Fibroblast of lung (primary cell): Measurements from ENCODE around the gene ECI1. TPM values are rescaled to one million over a fixed set of nuclear protein-coding genes. Genes with fewer than 3 reads are reported as not detected.
"Not testable (repeated sequence)": the region's sequence is repeated elsewhere in the genome, so short reads cannot be mapped to it uniquely, and the experiment has no call there.

ENCODE experiments used
- DNase-seq, 2 donors: peaks; one replicate each; pipeline versions ENCODE4 v3.0.0 to v3.0.0-alpha.2; 2010; ENCODE audit warnings: low read depth in 2 of 2
- H2AFZ ChIP-seq: 2 replicates; pipeline ENCODE4 v1.5.1; 2012; ENCODE audit warnings: low read length, control low read depth, inconsistent platforms
- H3K27ac ChIP-seq: 2 replicates; pipeline ENCODE4 v1.5.1; 2011; ENCODE audit warnings: low read length, control low read depth; ENCODE audit not compliant: insufficient read depth
- H3K27me3 ChIP-seq: 2 replicates; pipeline ENCODE4 v1.5.1; 2011; ENCODE audit warnings: mild to moderate bottlenecking, low read length; ENCODE audit not compliant: control insufficient read depth, insufficient read depth
- H3K36me3 ChIP-seq: 2 replicates; pipeline ENCODE4 v1.5.1; 2011; ENCODE audit warnings: low read length; ENCODE audit not compliant: control insufficient read depth, insufficient read depth
- H3K4me1 ChIP-seq: 2 replicates; pipeline ENCODE4 v1.5.1; 2011; ENCODE audit warnings: low read length; ENCODE audit not compliant: control insufficient read depth, insufficient read depth; ENCODE audit errors: extremely low read depth
- H3K4me2 ChIP-seq: 2 replicates; pipeline ENCODE4 v1.5.1; 2011; ENCODE audit warnings: low read length, control low read depth; ENCODE audit not compliant: insufficient read depth; ENCODE audit errors: extremely low read depth
- H3K4me3 ChIP-seq, 4 experiments: fragments of 200-600 bp in 1 of 4; sonication (generic) in 1 of 4; replicated peaks in 1 of 4; 2 replicates each; pipeline ENCODE4 v1.5.1; 2011 to 2016; ENCODE audit warnings: low read length in 4 of 4, low read depth in 3 of 4, mild to moderate bottlenecking in 3 of 4, control low read depth in 2 of 4, inconsistent platforms in 1 of 4, mixed read lengths in 1 of 4; ENCODE audit not compliant: insufficient read depth in 1 of 4; ENCODE audit errors: control extremely low read depth in 1 of 4
- H3K79me2 ChIP-seq: 2 replicates; pipeline ENCODE4 v1.5.1; 2012; ENCODE audit warnings: mild to moderate bottlenecking, low read length, inconsistent platforms; ENCODE audit not compliant: control insufficient read depth, insufficient read depth
- H3K9ac ChIP-seq: 2 replicates; pipeline ENCODE4 v1.5.1; 2011; ENCODE audit warnings: mild to moderate bottlenecking, low read length, control low read depth; ENCODE audit not compliant: insufficient read depth
- H3K9me3 ChIP-seq: 2 replicates; pipeline ENCODE4 v1.5.1; 2012; ENCODE audit warnings: low read depth, low read length; ENCODE audit not compliant: control insufficient read depth, insufficient read depth
- H4K20me1 ChIP-seq: 2 replicates; pipeline ENCODE4 v1.5.1; 2011; ENCODE audit warnings: low read length; ENCODE audit not compliant: control insufficient read depth, insufficient read depth; ENCODE audit errors: extremely low read depth
- EZH2 ChIP-seq: IDR thresholded peaks from 2 replicates; pipeline ENCODE4 v1.5.1; 2012; ENCODE audit warnings: low read length, control low read depth, mild to moderate bottlenecking; ENCODE audit errors: missing control alignments
- polyA plus RNA-seq, 2 donors: library from polyadenylated mRNA; depleted of rRNA in 1 of 2; stranded (reverse) in 1 of 2; unstranded in 1 of 2; fragments of >200 nt; gene quantifications; 2 replicates each; pipeline ENCODE4 v1.2.1, GENCODE V29; 2011 to 2012; ENCODE audit warnings: missing spikeins in 1 of 2
- total RNA-seq: library from RNA; depleted of rRNA; stranded (reverse); fragments of >200 nt; gene quantifications from 2 replicates; pipeline ENCODE4 v1.2.1, GENCODE V29; 2014
- TF ChIP-seq, protein P1 (sequence below), 2 donors: IDR thresholded peaks in 1 of 2; conservative IDR thresholded peaks in 1 of 2; 1 replicate in 1 of 2; 2 replicates in 1 of 2; pipeline ENCODE4 v1.5.1; 2011 to 2012; ENCODE audit warnings: low read length in 2 of 2, control low read depth in 1 of 2, inconsistent platforms in 1 of 2, low read depth in 1 of 2, mild to moderate bottlenecking in 1 of 2

The ECI1 gene
- total and polyA plus RNA-seq, 2 donors (not counting 1 experiment from before 2014, with no cell fraction given) = 18.8 to 35.8 TPM

- H3K27me3 ChIP-seq, H3K9me3 ChIP-seq, H3K4me1 ChIP-seq, H3K4me3 ChIP-seq, H3K9ac ChIP-seq, H3K27ac ChIP-seq, H4K20me1 ChIP-seq, H2AFZ ChIP-seq, DNase-seq, H3K4me2 ChIP-seq: not testable (repeated sequence)
- Histone ChIP-seq H3K79me2 (peaks cover 63% of the 10 kb centered on the region), H3K36me3 (peaks cover 17% of the 10 kb centered on the region)
Measured at GRCh38 chr16:2263026-2263425, 11.6 kb upstream of the ECI1 start.

DNA sequence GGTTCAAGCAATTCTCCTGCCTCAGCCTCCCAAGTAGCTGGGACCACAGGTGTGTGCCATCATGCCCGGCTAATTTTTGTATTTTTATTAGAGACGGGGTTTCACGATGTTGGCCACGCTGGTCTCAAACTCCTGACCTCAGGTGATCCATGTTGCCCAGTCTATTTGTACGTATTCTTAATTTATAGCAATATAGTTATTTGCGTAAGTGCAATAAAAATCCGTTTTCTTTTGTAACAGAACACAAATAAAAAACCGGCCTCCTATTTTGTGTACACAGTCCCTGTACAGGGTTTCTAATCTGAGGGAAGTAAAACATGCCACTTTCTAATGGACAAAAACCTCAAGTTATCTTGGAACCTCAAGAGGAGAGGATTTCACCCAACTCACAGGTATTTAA, 8.9 kb upstream of the ECI1 start:
- Histone ChIP-seq H3K79me2 (peaks cover 49% of the 10 kb centered on the region), H3K4me2 (no peak overlapping the region), H3K36me3 (peaks cover 32% of the 10 kb centered on the region), H4K20me1 (peaks cover 4% of the 10 kb centered on the region), H3K27me3 (no peaks in the 10 kb centered on the region), H2AFZ (no peak overlapping the region), H3K9me3 (no peaks in the 10 kb centered on the region), H3K4me1 (no peaks in the 10 kb centered on the region), H3K4me3 (no peak overlapping the region), H3K9ac (no peak overlapping the region), H3K27ac (no peak overlapping the region)
- no peak for TF ChIP-seq EZH2
- TF ChIP-seq, protein P1, sequence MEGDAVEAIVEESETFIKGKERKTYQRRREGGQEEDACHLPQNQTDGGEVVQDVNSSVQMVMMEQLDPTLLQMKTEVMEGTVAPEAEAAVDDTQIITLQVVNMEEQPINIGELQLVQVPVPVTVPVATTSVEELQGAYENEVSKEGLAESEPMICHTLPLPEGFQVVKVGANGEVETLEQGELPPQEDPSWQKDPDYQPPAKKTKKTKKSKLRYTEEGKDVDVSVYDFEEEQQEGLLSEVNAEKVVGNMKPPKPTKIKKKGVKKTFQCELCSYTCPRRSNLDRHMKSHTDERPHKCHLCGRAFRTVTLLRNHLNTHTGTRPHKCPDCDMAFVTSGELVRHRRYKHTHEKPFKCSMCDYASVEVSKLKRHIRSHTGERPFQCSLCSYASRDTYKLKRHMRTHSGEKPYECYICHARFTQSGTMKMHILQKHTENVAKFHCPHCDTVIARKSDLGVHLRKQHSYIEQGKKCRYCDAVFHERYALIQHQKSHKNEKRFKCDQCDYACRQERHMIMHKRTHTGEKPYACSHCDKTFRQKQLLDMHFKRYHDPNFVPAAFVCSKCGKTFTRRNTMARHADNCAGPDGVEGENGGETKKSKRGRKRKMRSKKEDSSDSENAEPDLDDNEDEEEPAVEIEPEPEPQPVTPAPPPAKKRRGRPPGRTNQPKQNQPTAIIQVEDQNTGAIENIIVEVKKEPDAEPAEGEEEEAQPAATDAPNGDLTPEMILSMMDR (conservative IDR thresholded peaks at IDR 0.05 in 1 of 2, IDR thresholded peaks at IDR 0.05 in 1 of 2; ENCODE audit: low read depth in 1 of 2, low read length in 2 of 2) = no peak
- DNase-seq = no peak

- H3K9me3 ChIP-seq, H3K9ac ChIP-seq, H3K4me3 ChIP-seq, DNase-seq, H3K27ac ChIP-seq, H3K4me2 ChIP-seq, H3K27me3 ChIP-seq, H4K20me1 ChIP-seq, H3K4me1 ChIP-seq, H2AFZ ChIP-seq: not testable (repeated sequence)
- Histone ChIP-seq H3K36me3 (peaks cover 31% of the 10 kb centered on the region), H3K79me2 (peaks cover 32% of the 10 kb centered on the region)
Measured at GRCh38 chr16:2258530-2258929, 7.1 kb upstream of the ECI1 start.

DNA sequence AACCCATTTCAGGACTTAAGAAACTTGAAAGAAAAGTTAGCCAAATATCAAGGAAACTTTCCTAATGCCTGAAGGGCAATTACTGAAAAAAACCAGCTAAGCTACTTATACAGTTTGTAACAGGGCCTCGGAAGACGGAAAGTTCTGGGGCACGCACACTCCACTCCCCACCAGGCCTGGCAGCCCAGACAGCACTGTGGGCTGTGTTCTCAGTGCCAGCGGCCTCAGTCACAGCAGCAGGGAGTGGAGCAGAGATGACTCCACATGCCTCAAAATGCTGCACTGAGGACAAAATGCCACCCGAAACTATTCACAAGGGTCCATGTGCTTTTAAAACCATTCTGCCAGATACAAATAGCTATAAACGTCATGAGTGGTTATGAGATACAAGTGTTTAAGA, 6.3 kb upstream of the ECI1 start:
- Histone ChIP-seq H3K4me1 (no peaks in the 10 kb centered on the region), H2AFZ (no peak overlapping the region), H3K36me3 (peaks cover 36% of the 10 kb centered on the region), H3K4me2 (no peak overlapping the region), H3K79me2 (peaks cover 24% of the 10 kb centered on the region), H3K27ac (no peak overlapping the region), H3K4me3 (no peak overlapping the region), H4K20me1 (no peaks in the 10 kb centered on the region), H3K9me3 (no peaks in the 10 kb centered on the region), H3K9ac (no peak overlapping the region), H3K27me3 (no peaks in the 10 kb centered on the region)
- no peak for DNase-seq
- TF ChIP-seq, protein P1 (conservative IDR thresholded peaks at IDR 0.05 in 1 of 2, IDR thresholded peaks at IDR 0.05 in 1 of 2; ENCODE audit: low read depth in 1 of 2, low read length in 2 of 2) = no peak
- TF ChIP-seq EZH2 = no peak
